ENCODE results near the gene LRRC72. TPM values are rescaled to one million over a fixed set of nuclear protein-coding genes. Genes with fewer than 3 reads are reported as not detected.

Gene LRRC72
- total RNA-seq, 3 donors from 2014 or later = not detected

- Histone ChIP-seq H3K9me3 (no peaks in the 10 kb centered on the region), H3K27me3 (no peaks in the 10 kb centered on the region), H3K27ac (no peak overlapping the region), H3K36me3 (no peaks in the 10 kb centered on the region), H3K4me1 (no peaks in the 10 kb centered on the region), H3K4me3 (no peak overlapping the region)
- no peak for DNase-seq (ENCODE audit: low spot score in 2 of 2)
- intact Hi-C loops (cut with DNase I; ENCODE audit: low total_unique reads) = loop anchor here (10.0 kb wide), 1 partner anchor 62 kb away; no protein-coding TSS in a partner anchor
- TF ChIP-seq, protein P1, sequence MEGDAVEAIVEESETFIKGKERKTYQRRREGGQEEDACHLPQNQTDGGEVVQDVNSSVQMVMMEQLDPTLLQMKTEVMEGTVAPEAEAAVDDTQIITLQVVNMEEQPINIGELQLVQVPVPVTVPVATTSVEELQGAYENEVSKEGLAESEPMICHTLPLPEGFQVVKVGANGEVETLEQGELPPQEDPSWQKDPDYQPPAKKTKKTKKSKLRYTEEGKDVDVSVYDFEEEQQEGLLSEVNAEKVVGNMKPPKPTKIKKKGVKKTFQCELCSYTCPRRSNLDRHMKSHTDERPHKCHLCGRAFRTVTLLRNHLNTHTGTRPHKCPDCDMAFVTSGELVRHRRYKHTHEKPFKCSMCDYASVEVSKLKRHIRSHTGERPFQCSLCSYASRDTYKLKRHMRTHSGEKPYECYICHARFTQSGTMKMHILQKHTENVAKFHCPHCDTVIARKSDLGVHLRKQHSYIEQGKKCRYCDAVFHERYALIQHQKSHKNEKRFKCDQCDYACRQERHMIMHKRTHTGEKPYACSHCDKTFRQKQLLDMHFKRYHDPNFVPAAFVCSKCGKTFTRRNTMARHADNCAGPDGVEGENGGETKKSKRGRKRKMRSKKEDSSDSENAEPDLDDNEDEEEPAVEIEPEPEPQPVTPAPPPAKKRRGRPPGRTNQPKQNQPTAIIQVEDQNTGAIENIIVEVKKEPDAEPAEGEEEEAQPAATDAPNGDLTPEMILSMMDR (IDR thresholded peaks at IDR 0.05) = no peak
- TF ChIP-seq POLR2A (IDR thresholded peaks at IDR 0.05) (no peak), POLR2AphosphoS5 (IDR thresholded peaks at IDR 0.05) (no peak)
These were observed 34.0 kb upstream of the LRRC72 start for GRCh38 chr7:16492513-16493062.

DNA sequence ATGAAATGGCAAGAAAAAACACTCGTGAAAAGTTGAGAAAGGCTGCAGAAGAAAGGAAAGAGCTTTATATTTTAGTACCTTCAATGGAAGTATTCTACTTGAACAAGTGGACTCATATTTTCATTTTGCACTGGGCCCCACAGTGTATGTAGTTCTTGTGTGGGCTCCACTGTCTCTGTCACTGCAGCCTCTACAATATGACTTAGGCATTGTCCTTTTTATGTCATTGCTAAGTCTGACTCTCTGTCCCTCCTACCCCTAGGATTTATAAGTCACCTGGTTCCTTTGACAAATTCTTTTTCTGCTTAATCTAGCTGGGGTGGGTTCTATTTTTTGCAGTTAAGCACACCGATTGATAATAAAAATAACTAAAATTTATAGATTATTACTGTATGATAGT is 33.4 kb upstream of the LRRC72 start:
- DNase-seq (ENCODE audit: low spot score in 2 of 2) = no peak
- intact Hi-C loops (cut with DNase I; ENCODE audit: low total_unique reads) = loop anchor here (10.0 kb wide), 1 partner anchor 62 kb away; no protein-coding TSS in a partner anchor
- H3K27ac ChIP-seq = no peak overlapping the region
- no peaks in the 10 kb centered on the region for H3K4me1 ChIP-seq
- TF ChIP-seq, protein P1 (IDR thresholded peaks at IDR 0.05) = no peak
- H3K36me3 ChIP-seq = no peaks in the 10 kb centered on the region
- H3K27me3 ChIP-seq = no peaks in the 10 kb centered on the region
- H3K4me3 ChIP-seq = no peak overlapping the region
- no peaks in the 10 kb centered on the region for H3K9me3 ChIP-seq

GRCh38 chr7:16494551-16494950 is 32.1 kb upstream of the LRRC72 start:
- TF ChIP-seq, protein P1 (IDR thresholded peaks at IDR 0.05) = no peak
- TF ChIP-seq POLR2AphosphoS5 (IDR thresholded peaks at IDR 0.05) (no peak), POLR2A (IDR thresholded peaks at IDR 0.05) (no peak)
- no peak overlapping the region for H3K4me3 ChIP-seq

GRCh38 chr7:16494955-16495719 is 31.5 kb upstream of the LRRC72 start:
- Histone ChIP-seq H3K4me1 (no peaks in the 10 kb centered on the region), H3K36me3 (no peaks in the 10 kb centered on the region), H3K9me3 (no peaks in the 10 kb centered on the region), H3K4me3 (no peak overlapping the region), H3K27me3 (no peaks in the 10 kb centered on the region), H3K27ac (no peak overlapping the region)
- DNase-seq (ENCODE audit: low spot score in 2 of 2) = no peak
- TF ChIP-seq POLR2AphosphoS5 (IDR thresholded peaks at IDR 0.05) (no peak), POLR2A (IDR thresholded peaks at IDR 0.05) (no peak)
- TF ChIP-seq, protein P1 (IDR thresholded peaks at IDR 0.05) = no peak
- intact Hi-C loops (cut with DNase I; ENCODE audit: low total_unique reads) = loop anchor here (10.0 kb wide), 1 partner anchor 60 kb away; no protein-coding TSS in a partner anchor

More at GRCh38 chr7:16494551-16494950, 32.1 kb upstream of the LRRC72 start:
- intact Hi-C loops (cut with DNase I; ENCODE audit: low total_unique reads) = loop anchor here (10.0 kb wide), 1 partner anchor 60 kb away; no protein-coding TSS in a partner anchor
- Histone ChIP-seq H3K36me3 (no peaks in the 10 kb centered on the region), H3K27ac (no peak overlapping the region), H3K9me3 (no peaks in the 10 kb centered on the region), H3K27me3 (no peaks in the 10 kb centered on the region), H3K4me1 (no peaks in the 10 kb centered on the region)
- no peak for DNase-seq (ENCODE audit: low spot score in 2 of 2)

DNA sequence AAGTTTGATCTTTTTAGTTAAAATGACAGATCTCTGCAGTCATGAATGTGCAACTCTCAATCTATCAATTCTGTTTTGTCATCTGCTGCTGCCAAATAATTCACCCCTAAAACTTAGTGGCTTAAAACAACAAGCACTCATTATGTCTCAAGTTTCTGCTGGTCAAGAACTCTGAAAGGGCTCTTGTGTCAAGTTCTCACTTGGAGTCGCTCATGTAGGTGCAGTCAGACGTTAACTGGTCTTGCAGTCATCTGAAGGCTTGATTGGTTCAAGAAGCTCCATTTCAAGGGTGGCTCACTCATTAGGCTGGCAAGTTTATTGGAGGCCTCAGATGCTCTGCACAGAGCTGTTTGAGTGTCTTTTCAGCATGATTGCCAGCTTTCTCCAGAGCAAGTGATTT is 28.5 kb upstream of the LRRC72 start:
- Histone ChIP-seq H3K4me3 (no peak overlapping the region), H3K4me1 (no peaks in the 10 kb centered on the region), H3K36me3 (no peaks in the 10 kb centered on the region), H3K9me3 (no peaks in the 10 kb centered on the region), H3K27me3 (no peaks in the 10 kb centered on the region), H3K27ac (no peak overlapping the region)
- TF ChIP-seq POLR2A (IDR thresholded peaks at IDR 0.05) (no peak), POLR2AphosphoS5 (IDR thresholded peaks at IDR 0.05) (no peak)
- TF ChIP-seq, protein P1 (IDR thresholded peaks at IDR 0.05) = no peak
- DNase-seq (ENCODE audit: low spot score in 2 of 2) = no peak
- intact Hi-C loops (cut with DNase I; ENCODE audit: low total_unique reads) = loop anchor here (10.0 kb wide), 1 partner anchor 57 kb away; no protein-coding TSS in a partner anchor

Measured in breast epithelium (tissue), 4 donors.